ENCODE data around the gene WASHC3.

Gene WASHC3

DNA sequence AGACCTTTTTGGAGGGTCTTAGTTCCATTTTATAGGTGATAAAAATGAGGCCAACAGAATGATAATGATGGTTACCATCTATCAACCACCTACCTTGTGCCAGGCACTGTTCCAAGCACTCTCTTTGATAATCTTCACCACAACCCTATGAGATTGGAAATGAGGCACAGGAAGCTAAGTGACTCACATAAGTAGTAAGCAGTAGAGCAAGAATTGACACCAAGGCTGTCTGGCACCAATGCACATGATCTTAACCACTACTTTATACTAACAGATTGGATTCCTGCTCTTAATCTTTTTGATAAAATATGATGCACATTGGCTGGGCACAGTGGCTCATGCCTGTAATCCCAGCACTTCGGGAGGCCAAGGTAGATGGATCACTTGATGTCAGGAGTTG lies 93.0 kb downstream of the WASHC3 start:
- no peak for DNase-seq (ENCODE audit: low read depth, low spot score)

DNA sequence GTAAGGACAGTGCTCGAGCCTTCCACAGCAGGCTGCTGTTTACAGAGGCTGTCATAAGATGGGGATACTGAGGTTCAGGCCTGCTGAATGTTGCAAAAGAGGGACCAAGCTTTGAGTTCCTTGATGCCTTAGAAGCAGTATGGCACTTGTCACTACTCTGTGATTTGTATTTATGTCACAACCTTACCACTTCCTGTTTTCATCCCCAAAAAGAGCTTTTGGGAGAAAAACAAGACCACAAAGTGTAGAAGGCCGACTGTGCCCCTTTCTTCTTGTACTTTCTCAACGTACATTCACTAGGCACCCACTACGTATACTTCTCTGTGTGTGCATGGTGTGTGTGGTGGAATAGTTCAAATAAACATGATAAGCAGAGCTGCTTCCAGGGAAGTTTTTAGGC lies 94.3 kb downstream of the WASHC3 start:
- no peak for DNase-seq (ENCODE audit: low read depth, low spot score)

DNA sequence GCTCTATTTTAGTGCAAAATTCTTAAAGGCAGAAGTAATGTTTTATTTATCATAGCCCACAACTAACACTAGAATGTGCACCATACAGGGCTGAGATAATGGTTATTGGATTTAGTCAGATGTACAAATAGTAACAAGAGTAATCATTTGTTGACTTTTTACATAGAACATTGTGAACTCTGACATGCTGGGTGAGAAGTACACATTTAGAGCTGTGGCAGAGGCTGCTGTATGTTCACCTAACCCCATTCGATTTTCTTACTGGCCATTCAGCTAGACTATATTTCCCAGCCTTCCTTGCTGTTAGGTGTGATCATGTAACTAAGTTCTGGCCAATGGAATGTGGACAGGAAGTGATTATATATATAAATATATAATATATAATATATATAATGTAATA lies 95.3 kb downstream of the WASHC3 start:
- DNase-seq (ENCODE audit: low read depth, low spot score) = no peak

DNA sequence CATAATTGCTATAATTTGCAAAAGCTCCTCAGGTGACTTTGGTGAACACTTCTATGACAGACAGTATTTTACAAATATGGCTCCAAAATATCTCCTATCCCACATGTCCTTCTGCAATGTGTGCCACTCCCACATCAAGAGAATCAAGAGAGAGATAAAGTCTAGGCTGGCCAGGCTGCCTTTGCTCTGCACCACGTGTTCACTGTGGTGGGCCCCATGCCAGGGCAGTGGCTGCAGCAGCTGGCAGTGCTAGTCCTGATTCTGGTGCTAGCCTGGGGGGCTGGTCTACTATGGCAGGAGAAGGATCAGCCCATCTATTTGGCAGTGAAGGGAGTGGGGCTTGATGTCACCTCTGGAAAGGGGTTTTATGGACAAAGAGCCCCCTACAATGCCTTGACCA lies 98.1 kb downstream of the WASHC3 start:
- no peak for DNase-seq (ENCODE audit: low read depth, low spot score)
